Muscle of arm (tissue), 12 donors: ENCODE data around the gene XAF1. TPM values are rescaled to one million over a fixed set of nuclear protein-coding genes. Genes with fewer than 3 reads are reported as not detected.
"Not testable (repeated sequence)": the region's sequence is repeated elsewhere in the genome, so short reads cannot be mapped to it uniquely, and the experiment has no call there.

Experiments used
- DNase-seq: peaks from one replicate; pipeline ENCODE4 v3.0.0-alpha.2; 2013
- polyA plus RNA-seq, 12 donors: library from polyadenylated mRNA; unstranded; fragments of 120-200 nt; gene quantifications; one replicate each; pipeline ENCODE4 v1.2.1, GENCODE V29; 2013; ENCODE audit not compliant: insufficient read length in 12 of 12

XAF1 gene
- polyA plus RNA-seq, 12 donors, result 4.7 to 24.0 (median 12.5) TPM; not detected in 2

DNA sequence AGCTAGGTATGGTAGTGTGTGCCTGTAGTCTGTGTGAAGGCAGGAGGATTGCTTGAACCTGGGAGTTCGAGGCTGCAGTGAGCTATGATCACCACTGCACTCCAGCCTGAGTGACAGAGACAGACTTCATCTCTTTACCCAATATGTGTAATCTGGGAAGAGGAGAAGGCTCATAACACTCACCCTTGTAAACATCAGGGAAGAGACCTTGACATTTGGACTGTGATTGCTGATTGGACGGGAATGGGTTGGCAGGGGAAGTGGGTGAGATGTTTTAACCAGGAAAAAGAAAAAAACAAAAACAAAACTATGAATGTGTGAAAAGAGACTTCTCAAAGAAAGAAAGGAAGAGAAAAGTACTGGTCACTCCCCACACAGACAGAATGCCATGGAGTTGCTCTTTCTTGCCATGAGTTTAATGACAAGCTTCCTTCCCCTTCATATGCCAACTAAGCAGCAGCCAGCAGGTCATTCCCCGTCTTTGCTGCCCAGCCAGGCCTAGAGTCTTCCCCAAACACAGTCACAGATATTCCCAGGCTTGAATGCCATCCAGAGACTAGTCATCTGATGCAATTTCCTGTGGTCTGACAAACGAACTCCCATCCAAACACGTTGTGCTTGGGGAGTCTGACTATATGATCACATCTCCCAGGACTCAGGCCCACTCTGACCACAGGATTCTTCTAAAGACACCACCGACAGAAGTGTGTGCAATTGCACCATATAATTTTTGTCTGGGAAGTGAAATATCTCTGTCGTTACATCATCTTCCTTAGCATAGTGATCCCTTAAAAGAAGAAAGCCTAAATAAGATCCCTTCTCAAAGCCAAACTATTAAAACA, 3.6 kb upstream of the XAF1 start:
- peak; percentile 22 for DNase-seq

DNA sequence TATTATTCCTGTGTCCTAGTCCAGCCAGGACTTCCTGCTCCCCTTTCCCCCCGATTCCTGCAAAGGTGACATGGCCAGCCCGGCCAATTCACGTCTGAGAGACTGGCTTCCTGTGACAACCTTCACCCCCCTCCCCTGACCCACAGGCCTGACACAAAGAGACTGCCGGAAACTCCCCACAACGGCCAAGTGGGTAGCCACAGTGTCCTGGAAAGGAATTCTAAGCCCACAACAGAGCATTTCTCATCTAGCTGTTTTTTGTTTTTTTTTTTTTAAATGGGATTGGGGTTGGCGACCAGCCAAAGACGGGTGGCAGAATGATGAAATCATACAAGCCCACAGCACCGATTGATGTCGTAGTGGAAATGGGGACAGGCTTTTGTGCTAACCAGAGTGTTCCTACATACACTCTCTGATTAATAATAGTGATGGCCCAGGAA, 2.8 kb upstream of the XAF1 start:
- DNase-seq, result peak; percentile 10

DNA sequence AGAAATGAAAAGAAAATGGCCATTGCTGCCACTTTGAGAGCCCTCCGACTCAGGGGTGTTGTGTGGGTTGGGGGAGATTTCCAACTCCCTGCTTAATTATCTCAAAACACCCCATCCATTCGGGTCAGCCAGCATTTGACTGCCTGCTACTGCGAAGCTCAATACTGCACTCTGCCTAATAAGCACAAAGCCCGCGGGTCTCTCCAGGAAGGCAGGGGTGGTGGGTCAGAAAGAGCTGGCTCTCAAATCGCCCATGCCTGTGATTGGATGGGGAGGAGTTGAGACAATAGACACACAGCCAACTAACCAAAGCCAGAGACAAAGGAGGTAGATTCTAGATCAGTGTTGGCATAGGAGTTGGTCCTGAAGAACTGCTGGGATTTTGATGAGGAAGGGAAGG, 2.3 kb upstream of the XAF1 start:
- DNase-seq, result no peak

- DNase-seq, result peak; percentile 25
Measured at GRCh38 chr17:6755281-6755680, 565 bp upstream of the XAF1 start.

DNA sequence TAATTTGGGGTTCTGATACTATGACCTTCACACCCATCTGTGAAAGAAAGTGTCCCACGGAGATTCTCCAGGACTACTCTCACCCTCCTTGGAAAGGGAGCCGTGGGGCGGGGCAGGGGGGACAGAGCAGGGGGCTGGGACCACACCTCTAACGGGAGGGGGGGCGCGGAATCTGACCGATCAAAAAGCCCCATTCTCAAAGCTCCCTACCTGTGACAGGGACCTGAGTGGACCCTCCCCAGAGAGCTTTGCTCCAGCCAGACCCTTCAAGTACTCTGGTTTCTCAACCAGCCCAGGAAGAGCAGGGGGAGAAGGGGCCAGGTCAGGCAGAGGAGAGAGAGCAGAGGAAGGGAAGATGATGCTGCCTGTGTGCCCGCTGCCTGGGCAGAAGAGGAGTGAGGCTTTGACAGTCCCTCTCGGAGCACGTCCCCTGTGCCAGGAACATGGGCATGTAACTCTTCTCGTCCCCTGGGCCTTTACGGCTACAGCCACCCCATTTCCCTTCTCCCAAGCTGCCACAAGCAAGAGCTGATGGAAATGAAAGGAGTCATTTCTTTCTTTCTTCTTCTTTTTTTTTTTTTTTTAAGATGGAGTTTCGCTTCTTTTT, 682 bp downstream of the XAF1 start:
- DNase-seq, result no peak

DNA sequence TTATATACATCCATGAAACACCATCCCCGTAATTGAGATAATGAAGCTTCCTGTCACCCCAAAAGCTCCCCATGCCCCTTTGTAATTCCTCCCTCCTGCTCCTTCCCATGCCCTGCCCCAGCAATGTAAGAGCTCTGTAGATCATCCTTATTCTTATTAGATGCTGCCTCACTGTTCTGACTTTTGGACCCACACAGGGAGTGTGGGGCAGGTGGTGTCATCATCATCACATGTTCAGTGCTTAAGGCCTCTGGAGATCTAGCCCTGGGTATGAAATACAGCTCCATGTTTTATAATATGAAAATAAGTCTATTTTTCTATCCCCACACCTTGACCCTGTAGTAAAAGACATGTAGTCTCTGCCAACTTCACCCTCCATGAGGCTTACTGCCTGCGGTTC, 1.9 kb downstream of the XAF1 start:
- no peak for DNase-seq

DNA sequence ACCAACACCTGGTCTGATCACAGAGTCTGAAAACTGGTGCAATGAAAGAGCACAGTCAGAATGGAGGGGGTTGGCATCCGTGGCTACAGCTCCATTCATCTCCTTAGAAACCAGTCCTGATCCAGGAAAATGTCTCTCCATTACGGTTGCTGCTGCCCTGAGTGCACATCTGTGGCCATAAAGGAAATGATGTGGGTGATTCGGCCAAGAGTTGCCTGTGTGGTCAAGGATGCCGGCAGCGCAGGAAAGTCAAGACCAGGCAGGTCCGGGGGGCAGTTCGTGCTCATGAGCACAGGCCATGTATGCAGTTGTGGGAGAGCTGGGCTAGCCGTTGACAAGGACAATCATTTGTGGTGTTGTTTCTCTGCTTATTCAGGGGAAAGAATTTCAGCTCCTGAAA, 5.9 kb downstream of the XAF1 start:
- DNase-seq, result no peak

DNA sequence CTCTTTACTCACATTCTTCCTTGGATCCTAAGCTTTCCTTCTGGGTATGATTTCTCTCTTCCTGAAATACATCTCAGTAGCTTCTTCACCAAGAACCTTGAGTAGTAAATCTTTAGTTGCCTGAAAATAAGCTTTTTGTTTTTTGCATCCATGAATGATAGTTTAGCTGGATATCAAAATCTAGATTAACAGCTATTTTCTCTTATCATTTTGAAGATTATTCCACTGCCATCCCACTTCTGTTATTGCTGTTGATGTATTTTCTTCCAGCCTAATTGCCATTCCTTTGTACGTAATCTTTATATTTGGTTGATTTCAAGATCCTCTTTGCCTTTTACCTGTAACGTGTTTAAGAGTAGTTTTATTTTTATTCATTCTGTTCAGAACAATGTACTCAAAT, 12.6 kb downstream of the XAF1 start:
- DNase-seq, result no peak

GRCh38 chr17:6772016-6772415, 16.2 kb downstream of the XAF1 start:
- DNase-seq, result no peak

DNA sequence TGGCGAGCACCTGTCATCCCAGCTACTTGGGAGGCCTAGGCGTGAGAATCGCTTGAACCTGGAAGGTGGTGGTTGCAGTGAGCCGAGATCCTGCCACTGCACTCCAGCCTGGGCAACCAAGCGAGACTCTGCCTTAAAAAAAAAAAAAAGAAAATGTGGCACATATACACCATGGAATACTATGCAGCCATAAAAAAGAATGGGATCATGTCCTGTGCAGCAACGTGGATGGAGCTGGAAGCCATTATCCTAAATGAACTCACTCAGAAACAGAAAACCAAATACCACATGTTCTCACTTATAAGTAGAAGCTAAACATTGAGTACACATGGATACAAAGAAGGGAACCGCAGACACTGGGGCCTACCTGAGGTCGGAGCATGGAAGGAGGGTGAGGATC, 19.1 kb downstream of the XAF1 start:
- not testable (repeated sequence) for DNase-seq

DNA sequence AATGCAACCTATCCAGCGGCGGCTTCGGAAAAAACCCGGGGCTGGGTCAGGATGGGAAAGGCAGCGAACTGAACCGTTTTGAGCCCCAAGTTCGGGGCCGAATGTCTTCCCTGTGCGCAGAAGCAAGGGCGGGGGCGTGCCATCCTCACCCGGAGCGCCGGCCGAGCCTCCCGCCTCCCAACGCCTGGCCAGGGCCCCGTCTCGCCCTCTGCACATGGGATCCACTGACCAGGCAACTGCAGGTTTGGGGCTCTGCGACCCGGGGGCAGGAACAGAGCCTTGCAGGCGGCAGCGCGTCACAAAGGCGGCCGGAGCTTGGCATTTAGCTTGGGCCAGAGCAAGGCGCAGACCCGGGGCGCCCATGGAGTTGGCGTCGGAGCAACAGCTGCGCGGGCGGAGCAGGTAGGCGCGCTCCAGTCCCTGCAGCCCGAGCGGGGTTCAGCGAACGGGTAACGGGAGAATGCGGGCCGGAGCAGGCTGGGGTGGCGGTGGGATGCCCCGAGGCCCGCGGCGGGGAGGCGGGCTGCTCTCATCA, 20.1 kb downstream of the XAF1 start, which contains the start of gene FBXO39:
Gene FBXO39 (plus strand): TSS at position 345 of the 535 bp plus-strand sequence. CDS start 3,654 bp downstream, outside the sequence.
- no peak for DNase-seq

GRCh38 chr17:6779411-6779810, 23.6 kb downstream of the XAF1 start:
- DNase-seq, result no peak

- no peak for DNase-seq
Measured at GRCh38 chr17:6780001-6780400, 24.2 kb downstream of the XAF1 start.

- DNase-seq, result no peak
Measured at GRCh38 chr17:6780886-6781285, 25.0 kb downstream of the XAF1 start.

GRCh38 chr17:6782244-6782643, 26.4 kb downstream of the XAF1 start:
- no peak for DNase-seq

GRCh38 chr17:6786618-6787017, 30.8 kb downstream of the XAF1 start:
- DNase-seq, result no peak

DNA sequence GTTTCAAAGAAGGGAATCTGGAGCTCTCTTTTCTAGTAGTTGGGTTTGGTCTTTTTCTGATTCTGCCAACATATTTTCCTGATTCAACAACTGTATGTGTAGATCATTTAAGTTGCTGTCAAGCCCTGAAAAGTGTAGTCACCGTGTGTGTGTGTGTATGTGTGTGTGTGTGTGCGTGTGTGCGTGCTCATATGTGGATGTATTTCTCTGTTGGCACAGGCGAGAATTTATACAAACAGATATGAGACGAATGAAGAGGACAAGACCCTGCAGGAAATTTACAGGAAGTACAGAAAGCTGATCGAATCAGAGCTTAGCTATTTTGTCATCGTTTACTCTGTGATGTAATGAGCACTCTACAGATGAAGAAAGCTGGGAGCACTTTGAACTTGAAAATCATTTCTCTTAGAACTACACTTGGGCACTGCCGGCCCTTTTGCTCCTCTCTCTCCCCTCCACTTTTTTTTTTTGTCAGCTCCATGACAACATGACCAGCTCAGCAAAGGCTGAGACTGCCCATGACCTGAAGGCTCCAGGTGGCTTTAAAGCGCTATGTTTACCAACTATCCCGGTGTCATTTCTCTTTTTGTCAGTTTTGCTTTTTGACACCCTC, 31.3 kb downstream of the XAF1 start:
- no peak for DNase-seq

DNA sequence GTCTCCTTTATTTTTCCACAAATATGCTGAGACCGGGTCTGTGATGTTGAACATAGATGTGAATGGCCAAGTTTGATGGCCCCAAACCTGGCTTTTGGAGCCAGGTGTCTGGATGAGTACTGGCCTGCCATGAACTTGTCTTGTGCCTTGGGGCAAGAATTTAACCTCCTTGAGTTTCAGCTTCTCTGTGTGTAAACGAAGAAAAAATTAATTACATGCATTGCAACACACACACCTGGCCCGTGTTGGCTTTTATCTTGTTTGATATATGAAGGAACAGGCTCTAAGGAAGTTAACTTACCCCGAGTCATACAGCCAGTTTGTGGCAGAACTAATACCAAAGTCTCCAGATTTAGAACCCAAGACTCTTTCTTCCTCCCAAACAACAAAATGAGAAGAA, 33.3 kb downstream of the XAF1 start:
- no peak for DNase-seq

- DNase-seq, result no peak
Measured at GRCh38 chr17:6793748-6794493, 38.1 kb downstream of the XAF1 start.

- DNase-seq, result no peak
Measured at GRCh38 chr17:6796017-6796886, 40.4 kb downstream of the XAF1 start.
